Subcutaneous abdominal adipose tissue (tissue), 5 donors: ENCODE results near the gene MYO19.

Experiments used
- H3K27ac ChIP-seq: one replicate; pipeline ENCODE4 v1.7.0; 2013; ENCODE audit warnings: low read depth, mild to moderate bottlenecking, inconsistent platforms, low read length, moderate library complexity
- H3K27me3 ChIP-seq, 5 donors: one replicate each; pipeline ENCODE4 v1.7.0; 2013; ENCODE audit warnings: low read length in 5 of 5, inconsistent platforms in 1 of 5; ENCODE audit not compliant: control insufficient read depth in 5 of 5, insufficient read depth in 4 of 5
- H3K36me3 ChIP-seq, 5 donors: one replicate each; pipeline ENCODE4 v1.7.0; 2013; ENCODE audit warnings: low read length in 5 of 5; ENCODE audit not compliant: control insufficient read depth in 5 of 5, insufficient read depth in 5 of 5
- H3K4me1 ChIP-seq, 5 donors: one replicate each; pipeline ENCODE4 v1.7.0; 2013; ENCODE audit warnings: low read length in 5 of 5, mild to moderate bottlenecking in 3 of 5, moderate library complexity in 1 of 5; ENCODE audit not compliant: control insufficient read depth in 5 of 5, insufficient read depth in 5 of 5
- H3K4me3 ChIP-seq, 5 donors: one replicate each; pipeline ENCODE4 v1.7.0; 2013; ENCODE audit warnings: low read length in 5 of 5, low read depth in 1 of 5
- H3K9ac ChIP-seq, 5 donors: one replicate each; pipeline ENCODE4 v1.7.0; 2013; ENCODE audit warnings: low read length in 5 of 5, mild to moderate bottlenecking in 4 of 5, moderate library complexity in 3 of 5
- H3K9me3 ChIP-seq, 5 donors: one replicate each; pipeline ENCODE4 v1.7.0; 2013; ENCODE audit warnings: low read length in 5 of 5; ENCODE audit not compliant: control insufficient read depth in 5 of 5
- donor health status: healthy.
- donor health status: healthy.
- donor health status: healthy.
- donor health status: healthy.
- donor health status: healthy.

The MYO19 gene

DNA sequence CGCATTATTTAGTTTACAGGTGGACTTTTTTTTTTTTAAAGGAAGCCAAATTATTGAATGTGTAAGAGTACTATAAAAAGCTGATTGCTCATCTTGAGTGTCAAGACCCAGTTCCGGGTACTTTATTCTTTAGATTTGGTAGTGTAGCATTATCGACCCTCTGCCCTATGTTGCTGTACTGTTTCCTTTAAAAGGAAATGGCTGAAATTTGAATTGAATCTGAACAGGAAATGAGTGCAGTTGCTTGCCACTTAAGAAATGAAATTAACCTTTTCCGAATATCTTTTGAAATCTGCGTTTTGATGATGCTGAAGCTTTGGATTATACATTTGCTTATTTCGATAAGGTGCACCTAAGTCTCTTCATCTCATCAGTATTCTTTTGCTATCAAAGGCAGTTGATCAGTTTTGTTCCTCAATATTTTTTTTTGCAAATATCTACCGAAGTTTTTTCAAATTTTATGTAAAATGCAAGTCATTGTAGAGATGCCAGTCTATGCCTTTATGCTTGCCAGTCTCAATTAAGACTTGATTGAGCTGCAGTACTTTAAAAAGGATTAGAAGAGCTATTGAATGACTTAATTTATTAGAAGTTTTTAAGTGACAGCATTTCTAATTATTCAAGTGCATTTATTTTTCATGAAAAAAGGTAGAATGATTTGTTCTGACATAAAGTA is 11.9 kb upstream of the MYO19 start:
- peak overlapping the region; percentile 85 for H3K27ac ChIP-seq
- peak overlapping the region; percentile 31 to 96 (median 82) for H3K9ac ChIP-seq
- peak overlapping the region; percentile 75 to 99 (median 83) for H3K4me3 ChIP-seq
- H3K9me3 ChIP-seq, result no peaks in the 10 kb centered on the region
- H3K27me3 ChIP-seq, result no peaks in the 10 kb centered on the region
- H3K4me1 ChIP-seq, result peaks cover 3 to 50% (median 47%) of the 10 kb centered on the region in 5 donors
- peaks cover 0 to 10% (median 0%) of the 10 kb centered on the region in 5 donors for H3K36me3 ChIP-seq

DNA sequence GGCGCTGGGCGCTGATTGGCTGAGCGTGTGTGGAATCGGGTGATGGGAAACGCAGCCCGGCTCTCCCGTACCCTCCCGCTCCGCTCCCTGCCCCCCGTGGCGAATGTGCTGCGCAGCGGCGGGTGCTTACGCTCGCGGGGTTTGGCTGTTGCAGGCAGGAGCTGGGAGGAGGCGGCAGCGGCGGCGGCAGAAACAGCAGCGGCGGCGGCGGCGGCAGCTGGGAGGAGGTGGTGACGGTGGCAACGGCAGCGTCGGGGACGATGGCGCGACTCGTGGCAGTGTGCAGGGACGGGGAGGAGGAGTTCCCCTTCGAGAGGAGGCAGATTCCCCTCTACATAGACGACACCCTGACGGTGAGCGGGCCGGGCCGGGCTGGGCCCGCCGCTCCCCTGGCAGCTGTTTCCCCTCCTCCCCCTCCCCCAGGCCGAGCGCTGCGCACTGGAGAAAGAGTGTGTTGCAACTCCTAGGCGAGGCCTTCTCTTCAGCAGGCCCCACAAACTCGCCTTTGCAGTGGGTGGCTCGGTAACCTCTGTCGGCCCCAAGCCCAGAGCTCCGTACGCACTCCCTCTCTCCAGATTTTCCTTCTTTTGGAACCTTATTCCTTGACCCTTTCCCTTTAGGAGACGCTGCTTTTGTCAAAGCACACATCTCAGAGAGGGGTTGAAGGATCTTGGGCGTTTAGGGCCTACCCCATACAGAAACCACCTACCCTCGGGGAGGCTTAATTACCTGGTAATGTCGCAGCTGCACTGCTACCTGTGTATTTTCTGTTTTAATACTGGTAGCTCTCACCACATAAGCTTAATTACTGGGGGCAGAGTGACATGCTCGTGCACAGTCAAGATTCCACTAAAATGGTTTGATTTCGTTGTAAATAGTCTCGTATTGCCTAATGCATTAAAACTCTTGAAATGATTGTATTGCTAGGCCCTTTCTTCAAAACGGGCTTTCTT is 11.1 kb upstream of the MYO19 start:
- H3K27me3 ChIP-seq, result no peaks in the 10 kb centered on the region
- peak overlapping the region; percentile 85 for H3K27ac ChIP-seq
- peaks cover 0 to 10% (median 0%) of the 10 kb centered on the region in 5 donors for H3K36me3 ChIP-seq
- H3K9ac ChIP-seq, result peak overlapping the region; percentile 74 to 96 (median 82)
- peak overlapping the region; percentile 75 to 99 (median 83) for H3K4me3 ChIP-seq
- peaks cover 3 to 49% (median 45%) of the 10 kb centered on the region in 5 donors for H3K4me1 ChIP-seq
- no peaks in the 10 kb centered on the region for H3K9me3 ChIP-seq

DNA sequence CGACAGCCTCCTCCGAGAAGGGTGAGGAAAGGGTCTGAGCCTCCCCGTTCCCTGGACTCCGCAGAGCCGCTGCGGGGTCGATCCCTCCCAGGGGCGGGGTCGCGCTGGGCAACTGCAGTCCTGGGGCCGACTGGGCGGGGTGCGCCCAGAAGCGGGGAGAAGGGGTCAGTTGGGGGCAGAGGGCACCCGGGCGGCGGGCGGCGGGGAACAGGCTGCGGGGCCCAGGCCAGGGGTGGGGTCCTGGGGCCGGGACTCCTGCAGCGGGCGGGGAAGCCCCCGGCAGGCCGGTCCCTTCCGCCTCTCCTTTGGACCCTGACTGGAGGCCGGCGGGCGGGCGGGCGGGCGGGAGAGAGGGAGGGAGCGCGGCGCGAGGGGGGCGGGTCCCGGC is 10.4 kb upstream of the MYO19 start:
- peak overlapping the region; percentile 98 for H3K27ac ChIP-seq
- H3K9me3 ChIP-seq, result no peaks in the 10 kb centered on the region
- no peaks in the 10 kb centered on the region for H3K27me3 ChIP-seq
- peaks cover 3 to 44% (median 39%) of the 10 kb centered on the region in 5 donors for H3K4me1 ChIP-seq
- H3K4me3 ChIP-seq, result peak overlapping the region; percentile 75 to 97 (median 90)
- H3K9ac ChIP-seq, result peak overlapping the region in 4 of 5 donors; percentile 90 to 99 (median 92)
- H3K36me3 ChIP-seq, result peaks cover 0 to 10% (median 0%) of the 10 kb centered on the region in 5 donors

DNA sequence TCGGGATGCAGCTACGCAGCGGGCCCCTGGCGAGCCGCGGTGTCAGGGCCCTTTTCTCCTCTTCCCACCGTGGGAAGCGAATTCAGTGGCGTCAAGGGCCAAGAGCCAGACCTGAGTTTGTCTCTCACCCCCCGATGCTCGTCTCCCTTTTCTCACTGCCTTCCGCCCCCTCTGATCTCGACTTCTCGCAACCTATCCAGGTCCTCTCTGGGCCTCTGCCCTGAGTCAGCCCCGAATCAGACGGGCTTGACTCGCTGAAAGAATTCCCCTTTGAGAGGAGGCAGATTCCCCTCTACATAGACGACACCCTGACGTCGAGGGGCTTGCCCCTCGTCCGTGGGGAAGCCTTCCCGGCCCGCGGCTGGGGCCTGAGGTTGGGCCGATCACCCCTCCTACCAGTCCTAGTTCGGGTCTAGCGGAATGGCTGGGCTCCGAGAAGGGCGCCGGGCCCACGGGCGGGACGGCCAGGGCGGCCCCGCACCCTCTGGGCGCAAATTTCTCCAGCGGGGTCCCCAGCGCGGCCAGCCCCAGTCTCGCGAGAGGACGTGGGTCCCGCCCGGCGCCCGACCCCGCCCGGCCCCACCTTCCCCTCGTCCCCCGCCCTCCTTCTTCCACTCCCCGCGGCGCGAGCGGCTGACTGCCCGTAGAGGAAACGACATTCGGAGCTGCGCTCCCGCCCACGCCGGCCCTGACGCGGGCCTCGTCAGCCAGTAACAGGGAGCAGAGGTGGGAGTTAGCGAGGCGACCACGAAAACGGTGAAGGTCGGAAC is 9.8 kb upstream of the MYO19 start, which contains the start of gene GGNBP2:
GGNBP2 (plus strand) TSS at position 613 of the 770 bp plus-strand sequence. CDS start 806 bp downstream, outside the sequence.
- Histone ChIP-seq H3K27ac (peak within 1 kb of the TSS; percentile 98), H3K4me1 (peaks cover 3 to 44% (median 39%) of the 10 kb centered on the region in 5 donors), H3K9ac (peak within 1 kb of the TSS; percentile 92 to 99 (median 97)), H3K27me3 (no peaks in the 10 kb centered on the region), H3K36me3 (peaks cover 0 to 10% (median 0%) of the 10 kb centered on the region in 5 donors), H3K4me3 (peak within 1 kb of the TSS; percentile 83 to 99 (median 92)), H3K9me3 (no peaks in the 10 kb centered on the region)

DNA sequence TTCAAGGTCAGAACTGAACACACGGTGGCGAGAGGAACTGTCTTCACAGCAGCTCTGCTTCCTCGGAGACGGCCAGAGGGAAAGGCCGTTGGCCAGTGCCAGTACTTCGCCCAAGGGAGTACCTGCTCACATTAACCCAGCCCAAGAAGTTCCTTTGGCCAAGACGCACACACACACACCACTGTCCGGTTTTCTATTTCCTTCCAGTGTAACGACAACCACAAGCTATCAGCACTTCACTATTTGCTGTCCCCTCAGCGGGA is 9.3 kb upstream of the MYO19 start:
- peak overlapping the region; percentile 98 for H3K27ac ChIP-seq
- H3K36me3 ChIP-seq, result peaks cover 0 to 10% (median 0%) of the 10 kb centered on the region in 5 donors
- H3K4me3 ChIP-seq, result peak overlapping the region; percentile 72 to 97 (median 88)
- H3K27me3 ChIP-seq, result no peaks in the 10 kb centered on the region
- peak overlapping the region; percentile 90 to 99 (median 97) for H3K9ac ChIP-seq
- H3K9me3 ChIP-seq, result no peaks in the 10 kb centered on the region
- peaks cover 3 to 44% (median 39%) of the 10 kb centered on the region in 5 donors for H3K4me1 ChIP-seq

DNA sequence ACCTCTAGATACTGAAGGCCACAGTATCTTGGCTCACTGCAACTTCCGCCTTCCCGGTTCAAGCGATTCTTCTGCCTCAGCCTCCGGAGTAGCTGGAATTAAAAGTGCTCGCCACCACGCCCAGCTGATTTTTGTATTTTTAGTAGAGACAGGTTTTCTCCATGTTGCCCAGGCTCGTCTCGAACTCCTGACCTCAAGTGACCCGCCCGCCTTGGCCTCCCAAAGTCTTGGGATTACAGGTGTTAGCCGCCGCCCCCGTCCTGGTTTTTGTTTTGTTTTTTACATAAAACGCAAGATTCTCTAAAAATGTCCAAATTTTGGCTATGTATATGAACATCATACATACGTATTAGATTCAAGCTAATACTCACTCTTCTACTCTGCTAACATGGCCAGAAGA is 8.1 kb upstream of the MYO19 start:
- no peak overlapping the region for H3K9ac ChIP-seq
- H3K4me1 ChIP-seq, result peaks cover 0 to 35% (median 30%) of the 10 kb centered on the region in 5 donors
- H3K27me3 ChIP-seq, result no peaks in the 10 kb centered on the region
- no peak overlapping the region for H3K4me3 ChIP-seq
- no peak overlapping the region for H3K27ac ChIP-seq
- peaks cover 0 to 10% (median 6%) of the 10 kb centered on the region in 5 donors for H3K36me3 ChIP-seq
- no peaks in the 10 kb centered on the region for H3K9me3 ChIP-seq

DNA sequence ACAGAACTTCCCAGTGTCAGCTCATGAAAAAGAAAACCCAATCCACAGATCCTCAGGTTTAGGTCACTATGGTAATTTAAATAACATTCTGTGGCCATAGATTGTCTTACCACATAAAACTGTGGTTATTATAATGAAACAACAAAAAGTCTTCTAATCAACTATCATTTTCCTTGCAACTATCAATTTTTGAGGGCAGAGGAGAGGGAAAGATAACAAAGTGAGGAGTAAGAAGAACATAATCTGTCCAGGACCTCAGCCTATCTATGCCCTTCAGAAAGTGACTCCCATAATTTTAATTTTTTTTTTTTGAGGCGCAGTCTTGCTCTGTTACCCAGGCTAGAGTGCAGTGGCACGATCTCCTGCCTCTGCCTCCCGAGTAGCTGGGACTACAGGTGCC is 6.0 kb upstream of the MYO19 start:
- Histone ChIP-seq H3K4me3 (no peak overlapping the region), H3K9ac (no peak overlapping the region), H3K27ac (no peak overlapping the region), H3K36me3 (peaks cover 3 to 12% (median 10%) of the 10 kb centered on the region in 5 donors), H3K27me3 (no peaks in the 10 kb centered on the region), H3K9me3 (no peaks in the 10 kb centered on the region), H3K4me1 (peaks cover 0 to 19% (median 15%) of the 10 kb centered on the region in 5 donors)

DNA sequence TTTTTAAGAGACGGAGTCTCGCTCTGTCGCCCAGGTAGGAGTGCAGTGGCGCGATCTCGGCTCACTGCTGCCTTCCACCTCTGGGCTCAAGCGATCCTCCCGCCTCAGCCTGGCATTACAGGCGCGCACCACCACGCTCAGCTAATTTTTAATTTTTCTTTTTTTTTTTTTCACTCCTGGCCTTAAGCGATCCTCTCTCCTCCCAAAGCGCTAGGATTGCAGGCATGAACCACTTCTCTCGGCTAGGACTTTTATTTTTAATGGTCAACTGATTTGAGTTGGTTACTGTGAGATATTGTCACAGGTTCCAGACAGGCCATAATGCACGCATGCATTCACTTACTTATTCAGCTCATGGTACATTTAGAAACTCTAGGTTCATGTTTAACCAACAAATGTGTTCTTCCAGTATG is 1.0 kb upstream of the MYO19 start:
- peak overlapping the region; percentile 81 to 97 (median 93) for H3K4me3 ChIP-seq
- H3K27ac ChIP-seq, result peak overlapping the region; percentile 92
- H3K4me1 ChIP-seq, result peaks cover 0 to 24% (median 19%) of the 10 kb centered on the region in 5 donors
- peaks cover 8 to 30% (median 20%) of the 10 kb centered on the region in 5 donors for H3K36me3 ChIP-seq
- no peaks in the 10 kb centered on the region for H3K27me3 ChIP-seq
- peak overlapping the region in 4 of 5 donors; percentile 33 to 97 (median 84) for H3K9ac ChIP-seq
- no peaks in the 10 kb centered on the region for H3K9me3 ChIP-seq

DNA sequence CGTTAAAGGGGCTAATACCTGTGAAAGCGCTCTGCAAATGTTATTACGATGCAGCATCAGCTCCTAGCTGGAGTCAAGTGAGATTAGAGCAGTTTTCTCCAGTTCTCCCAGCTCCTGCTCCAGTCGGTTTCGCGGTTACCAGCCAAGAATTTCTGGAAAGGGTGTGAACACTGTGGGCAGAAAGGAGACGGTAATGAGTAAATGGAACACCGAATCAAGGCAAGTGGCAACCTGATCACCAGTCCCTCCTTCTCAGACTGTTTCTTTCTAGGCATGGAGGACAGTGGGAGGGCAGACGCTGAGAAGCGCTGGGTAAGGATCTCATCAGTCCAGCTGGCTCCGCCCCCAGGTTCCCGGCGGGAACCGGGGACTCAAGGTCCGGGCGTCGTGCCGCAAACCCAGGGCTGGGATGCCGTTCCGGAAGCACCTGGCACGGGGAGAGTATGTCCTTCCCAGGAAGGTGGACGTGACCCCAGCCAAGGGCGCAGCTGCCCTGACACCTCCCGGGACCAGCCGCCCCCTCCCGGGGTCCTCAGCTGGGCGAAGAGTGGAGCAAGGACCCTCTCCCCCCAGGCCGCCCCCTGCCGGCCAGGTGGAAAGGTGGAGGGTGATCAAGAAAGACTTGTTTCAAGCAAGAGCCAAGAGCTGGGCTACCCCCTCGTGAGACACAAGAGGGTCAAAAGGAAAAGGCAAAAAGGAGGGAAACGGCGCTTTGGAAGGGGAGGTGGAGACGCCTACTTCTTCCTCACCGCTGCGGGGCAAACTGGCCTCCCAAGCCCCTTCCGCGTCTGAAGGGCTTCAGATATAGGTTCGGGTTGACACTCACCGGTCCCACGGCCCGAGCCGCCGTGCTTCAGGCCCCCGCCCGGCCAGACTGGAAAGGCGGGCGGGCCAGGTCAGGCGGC is 481 bp downstream of the MYO19 start:
- Histone ChIP-seq H3K27me3 (no peaks in the 10 kb centered on the region), H3K4me3 (peak overlapping the region; percentile 90 to 97 (median 94)), H3K9ac (peak overlapping the region; percentile 63 to 97 (median 79)), H3K36me3 (peaks cover 8 to 30% (median 27%) of the 10 kb centered on the region in 5 donors), H3K27ac (peak overlapping the region; percentile 92), H3K9me3 (no peaks in the 10 kb centered on the region), H3K4me1 (peaks cover 0 to 24% (median 19%) of the 10 kb centered on the region in 5 donors)
